HL-60 (cell line): ENCODE results near the gene ADD2.

Source experiments
- DNase-seq, 2 experiments: peaks; one replicate each; pipeline ENCODE4 v3.0.0-alpha.2; 2010 to 2020; ENCODE audit warnings: low read depth in 1 of 2, low spot score in 1 of 2
- H3K27ac ChIP-seq: fragments of 250-450 bp; sonication (Bioruptor Pico); replicated peaks from 2 replicates; pipeline ENCODE4 v1.5.1; 2020; ENCODE audit warnings: mild to moderate bottlenecking, moderate library complexity
- H3K27me3 ChIP-seq: fragments of 250-450 bp; sonication (Bioruptor Pico); 2 replicates; pipeline ENCODE4 v1.5.1; 2021; ENCODE audit warnings: mild to moderate bottlenecking, moderate library complexity; ENCODE audit not compliant: insufficient read depth, poor library complexity, severe bottlenecking
- H3K4me3 ChIP-seq: replicated peaks from 2 replicates; pipeline ENCODE4 v1.5.1; 2011; ENCODE audit warnings: mild to moderate bottlenecking, control low read depth, low read length; ENCODE audit not compliant: insufficient read depth
- GABPA ChIP-seq: IDR thresholded peaks from 2 replicates; pipeline ENCODE4 v1.6.1; 2012; ENCODE audit warnings: low read depth
- POLR2AphosphoS5 ChIP-seq: IDR thresholded peaks from 2 replicates; pipeline ENCODE4 v1.6.1; 2012; ENCODE audit warnings: low read depth
- SPI1 ChIP-seq: IDR thresholded peaks from 2 replicates; pipeline ENCODE4 v1.6.1; 2012; ENCODE audit warnings: low read depth, mild to moderate bottlenecking, borderline replicate concordance
- TF ChIP-seq, protein P1 (sequence below): IDR thresholded peaks from 2 replicates; pipeline ENCODE4 v1.6.1; 2012; ENCODE audit warnings: low read depth; ENCODE audit not compliant: insufficient replicate concordance
- TF ChIP-seq, protein P2 (sequence below): IDR thresholded peaks from one replicate; pipeline ENCODE4 v1.5.1; 2011; ENCODE audit warnings: low read length, control low read depth, inconsistent platforms; ENCODE audit not compliant: insufficient read depth

ADD2 gene

GRCh38 chr2:70806620-70807019 is 38.6 kb upstream of the ADD2 start:
- H3K27ac ChIP-seq: no peak overlapping the region
- no peaks in the 10 kb centered on the region for H3K27me3 ChIP-seq
- TF ChIP-seq SPI1 (no peak), GABPA (no peak), POLR2AphosphoS5 (no peak)
- TF ChIP-seq, protein P1, sequence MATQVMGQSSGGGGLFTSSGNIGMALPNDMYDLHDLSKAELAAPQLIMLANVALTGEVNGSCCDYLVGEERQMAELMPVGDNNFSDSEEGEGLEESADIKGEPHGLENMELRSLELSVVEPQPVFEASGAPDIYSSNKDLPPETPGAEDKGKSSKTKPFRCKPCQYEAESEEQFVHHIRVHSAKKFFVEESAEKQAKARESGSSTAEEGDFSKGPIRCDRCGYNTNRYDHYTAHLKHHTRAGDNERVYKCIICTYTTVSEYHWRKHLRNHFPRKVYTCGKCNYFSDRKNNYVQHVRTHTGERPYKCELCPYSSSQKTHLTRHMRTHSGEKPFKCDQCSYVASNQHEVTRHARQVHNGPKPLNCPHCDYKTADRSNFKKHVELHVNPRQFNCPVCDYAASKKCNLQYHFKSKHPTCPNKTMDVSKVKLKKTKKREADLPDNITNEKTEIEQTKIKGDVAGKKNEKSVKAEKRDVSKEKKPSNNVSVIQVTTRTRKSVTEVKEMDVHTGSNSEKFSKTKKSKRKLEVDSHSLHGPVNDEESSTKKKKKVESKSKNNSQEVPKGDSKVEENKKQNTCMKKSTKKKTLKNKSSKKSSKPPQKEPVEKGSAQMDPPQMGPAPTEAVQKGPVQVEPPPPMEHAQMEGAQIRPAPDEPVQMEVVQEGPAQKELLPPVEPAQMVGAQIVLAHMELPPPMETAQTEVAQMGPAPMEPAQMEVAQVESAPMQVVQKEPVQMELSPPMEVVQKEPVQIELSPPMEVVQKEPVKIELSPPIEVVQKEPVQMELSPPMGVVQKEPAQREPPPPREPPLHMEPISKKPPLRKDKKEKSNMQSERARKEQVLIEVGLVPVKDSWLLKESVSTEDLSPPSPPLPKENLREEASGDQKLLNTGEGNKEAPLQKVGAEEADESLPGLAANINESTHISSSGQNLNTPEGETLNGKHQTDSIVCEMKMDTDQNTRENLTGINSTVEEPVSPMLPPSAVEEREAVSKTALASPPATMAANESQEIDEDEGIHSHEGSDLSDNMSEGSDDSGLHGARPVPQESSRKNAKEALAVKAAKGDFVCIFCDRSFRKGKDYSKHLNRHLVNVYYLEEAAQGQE: no peak
- TF ChIP-seq, protein P2, sequence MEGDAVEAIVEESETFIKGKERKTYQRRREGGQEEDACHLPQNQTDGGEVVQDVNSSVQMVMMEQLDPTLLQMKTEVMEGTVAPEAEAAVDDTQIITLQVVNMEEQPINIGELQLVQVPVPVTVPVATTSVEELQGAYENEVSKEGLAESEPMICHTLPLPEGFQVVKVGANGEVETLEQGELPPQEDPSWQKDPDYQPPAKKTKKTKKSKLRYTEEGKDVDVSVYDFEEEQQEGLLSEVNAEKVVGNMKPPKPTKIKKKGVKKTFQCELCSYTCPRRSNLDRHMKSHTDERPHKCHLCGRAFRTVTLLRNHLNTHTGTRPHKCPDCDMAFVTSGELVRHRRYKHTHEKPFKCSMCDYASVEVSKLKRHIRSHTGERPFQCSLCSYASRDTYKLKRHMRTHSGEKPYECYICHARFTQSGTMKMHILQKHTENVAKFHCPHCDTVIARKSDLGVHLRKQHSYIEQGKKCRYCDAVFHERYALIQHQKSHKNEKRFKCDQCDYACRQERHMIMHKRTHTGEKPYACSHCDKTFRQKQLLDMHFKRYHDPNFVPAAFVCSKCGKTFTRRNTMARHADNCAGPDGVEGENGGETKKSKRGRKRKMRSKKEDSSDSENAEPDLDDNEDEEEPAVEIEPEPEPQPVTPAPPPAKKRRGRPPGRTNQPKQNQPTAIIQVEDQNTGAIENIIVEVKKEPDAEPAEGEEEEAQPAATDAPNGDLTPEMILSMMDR: no peak
- H3K4me3 ChIP-seq: no peak overlapping the region
- DNase-seq: no peak

GRCh38 chr2:70806013-70806412 is 38.0 kb upstream of the ADD2 start:
- no peaks in the 10 kb centered on the region for H3K27me3 ChIP-seq
- DNase-seq: no peak
- TF ChIP-seq, protein P1: no peak
- no peak for TF ChIP-seq POLR2AphosphoS5
- TF ChIP-seq SPI1: no peak
- TF ChIP-seq, protein P2: no peak
- no peak for TF ChIP-seq GABPA
- no peak overlapping the region for H3K4me3 ChIP-seq
- no peak overlapping the region for H3K27ac ChIP-seq

DNA sequence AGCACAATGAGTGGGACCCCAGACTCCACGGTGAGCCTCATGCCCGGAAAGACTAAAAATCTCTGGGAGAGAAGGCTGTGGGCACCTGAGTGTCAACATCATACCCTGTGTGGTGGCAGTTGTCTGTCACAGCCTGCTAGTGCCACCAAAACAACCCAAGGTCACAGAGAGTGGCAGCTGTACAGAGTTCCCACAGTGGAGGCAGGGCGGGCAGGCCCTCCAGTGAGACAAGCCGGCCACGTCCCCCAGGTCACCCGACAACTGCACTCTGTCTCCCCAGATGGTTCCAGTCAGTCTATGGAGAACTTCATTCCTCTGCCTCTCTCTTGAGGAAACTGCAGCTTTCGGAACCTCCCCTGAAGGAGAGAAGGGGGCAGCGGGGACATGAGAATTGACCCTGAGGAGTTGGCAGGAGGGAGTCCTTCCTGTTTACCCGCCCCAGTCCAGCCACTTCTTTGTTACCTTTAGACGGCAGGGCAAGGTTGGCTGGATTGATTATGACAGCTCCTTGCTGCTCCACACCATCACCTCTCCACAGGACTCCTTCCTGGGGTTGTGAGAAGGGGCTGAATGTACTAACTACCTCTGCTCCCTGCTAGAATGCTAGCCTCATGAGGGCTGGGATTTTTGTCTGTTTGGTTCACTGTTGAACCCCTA is 33.7 kb upstream of the ADD2 start:
- DNase-seq: no peak
- H3K4me3 ChIP-seq: no peak overlapping the region
- no peak overlapping the region for H3K27ac ChIP-seq
- H3K27me3 ChIP-seq: no peaks in the 10 kb centered on the region
- TF ChIP-seq, protein P2: no peak
- TF ChIP-seq, protein P1: no peak
- no peak for TF ChIP-seq GABPA
- no peak for TF ChIP-seq SPI1
- no peak for TF ChIP-seq POLR2AphosphoS5
